HG02798 (cell line): ENCODE data around the gene SAMD10.

ENCODE experiments used
- ATAC-seq: cut with Tn5 transposase; IDR thresholded peaks from one replicate; pipeline ENCODE4 v1.9.1; 2021; ENCODE audit warnings: mild to moderate bottlenecking; ENCODE audit not compliant: unreplicated experiment, poor library complexity

The SAMD10 gene

GRCh38 chr20:63957690-63958441, 21.6 kb downstream of the SAMD10 start:
- ATAC-seq: no peak

GRCh38 chr20:63957004-63957689, 22.3 kb downstream of the SAMD10 start:
- ATAC-seq: peak; percentile 30

- no peak for ATAC-seq
These were observed 22.8 kb downstream of the SAMD10 start for GRCh38 chr20:63956664-63957003.

GRCh38 chr20:63955827-63956663, 23.4 kb downstream of the SAMD10 start, which contains the start of gene UCKL1:
Gene UCKL1, minus strand, starts transcription at chr20:63956416. Its CDS starts 44 bp downstream, at chr20:63956372.
- peak; percentile 81 for ATAC-seq

- peak; percentile 11 for ATAC-seq
These were observed 24.1 kb downstream of the SAMD10 start for GRCh38 chr20:63955281-63955826.

GRCh38 chr20:63953764-63954429, 25.5 kb downstream of the SAMD10 start:
- ATAC-seq: no peak

- ATAC-seq: no peak
These were observed 26.7 kb downstream of the SAMD10 start for GRCh38 chr20:63952769-63953168.

- ATAC-seq: no peak
These were observed 27.3 kb downstream of the SAMD10 start for GRCh38 chr20:63952210-63952535.

GRCh38 chr20:63951398-63952209, 27.8 kb downstream of the SAMD10 start:
- ATAC-seq: no peak

GRCh38 chr20:63950701-63951397, 28.6 kb downstream of the SAMD10 start:
- no peak for ATAC-seq

- ATAC-seq: no peak
These were observed 31.6 kb downstream of the SAMD10 start for GRCh38 chr20:63947638-63948456.

- no peak for ATAC-seq
These were observed 32.3 kb downstream of the SAMD10 start for GRCh38 chr20:63946986-63947637.

- ATAC-seq: no peak
These were observed 33.2 kb downstream of the SAMD10 start for GRCh38 chr20:63945921-63946920.

GRCh38 chr20:63945031-63945658, 34.3 kb downstream of the SAMD10 start:
- ATAC-seq: no peak

GRCh38 chr20:63944078-63944941, 35.1 kb downstream of the SAMD10 start:
- no peak for ATAC-seq
